Hepatocyte (in vitro differentiated cells): ENCODE data around the gene ZNG1A. TPM values are rescaled to one million over a fixed set of nuclear protein-coding genes. Genes with fewer than 3 reads are reported as not detected.
A peak's percentile ranks its signal among the peaks of the same experiment; 100 is the strongest.
"Not testable (repeated sequence)": the region's sequence is repeated elsewhere in the genome, so short reads cannot be mapped to it uniquely, and the experiment has no call there.

Experiments used
- DNase-seq: peaks from one replicate; pipeline ENCODE4 v3.0.0-alpha.2; 2016; ENCODE audit warnings: low spot score
- H2AFZ ChIP-seq: fragments of 200-600 bp; sonication (generic); 2 replicates; pipeline ENCODE4 v1.6.0; 2016; ENCODE audit warnings: antibody characterized with exemption, mild to moderate bottlenecking
- H3K27ac ChIP-seq: fragments of 200-600 bp; sonication (generic); 2 replicates; pipeline ENCODE4 v1.5.1; 2016; ENCODE audit warnings: mild to moderate bottlenecking
- H3K27me3 ChIP-seq: fragments of 200-600 bp; sonication (generic); 2 replicates; pipeline ENCODE4 v1.6.1; 2016
- H3K36me3 ChIP-seq: fragments of 200-600 bp; sonication (generic); replicated peaks from 2 replicates; pipeline ENCODE4 v1.5.1; 2016; ENCODE audit warnings: low read depth; ENCODE audit not compliant: insufficient read depth
- H3K4me1 ChIP-seq: fragments of 200-600 bp; sonication (generic); 2 replicates; pipeline ENCODE4 v1.5.1; 2016; ENCODE audit warnings: mild to moderate bottlenecking, moderate library complexity; ENCODE audit not compliant: insufficient read depth
- H3K4me2 ChIP-seq: fragments of 200-600 bp; sonication (generic); 2 replicates; pipeline ENCODE4 v1.6.0; 2016
- H3K4me3 ChIP-seq: fragments of 200-600 bp; sonication (generic); 2 replicates; pipeline ENCODE4 v1.5.1; 2016; ENCODE audit warnings: mild to moderate bottlenecking
- H3K79me2 ChIP-seq: fragments of 200-600 bp; sonication (generic); 2 replicates; pipeline ENCODE4 v1.6.0; 2017; ENCODE audit warnings: mild to moderate bottlenecking
- H3K9me2 ChIP-seq: fragments of 200-600 bp; sonication (generic); replicated peaks from 2 replicates; pipeline ENCODE4 v1.6.0; 2017; ENCODE audit warnings: mild to moderate bottlenecking; ENCODE audit not compliant: insufficient read depth
- H3K9me3 ChIP-seq: fragments of 200-600 bp; sonication (generic); 2 replicates; pipeline ENCODE4 v1.5.1; 2016; ENCODE audit warnings: low read depth, mild to moderate bottlenecking
- H4K20me1 ChIP-seq: fragments of 200-600 bp; sonication (generic); 2 replicates; pipeline ENCODE4 v1.6.0; 2016; ENCODE audit warnings: mild to moderate bottlenecking; ENCODE audit not compliant: insufficient read depth, poor library complexity, severe bottlenecking
- EZH2 ChIP-seq: fragments of 200-600 bp; sonication (generic); IDR thresholded peaks from 2 replicates; pipeline ENCODE4 v1.6.1; 2016; ENCODE audit warnings: antibody characterized with exemption, mild to moderate bottlenecking, borderline replicate concordance
- EZH2phosphoT487 ChIP-seq: fragments of 200-600 bp; sonication (generic); IDR thresholded peaks from one replicate; pipeline ENCODE4 v1.6.1; 2018; ENCODE audit warnings: antibody characterized with exemption, mild to moderate bottlenecking, low read depth, moderate library complexity; ENCODE audit not compliant: unreplicated experiment, severe bottlenecking
- WGBS: methylation state at CpG from one replicate; pipeline ENCODE4 v1.1.6; 2016; ENCODE audit warnings: low lambda C conversion rate; ENCODE audit errors: missing lambda C conversion rate; 5-methylcytosine and 5-hydroxymethylcytosine counted together
- polyA plus RNA-seq: library from polyadenylated mRNA; unstranded; fragments of >200 nt; fragmentation: Nextera tagmentation; extraction: Ambion mirVana; gene quantifications from 2 replicates; pipeline ENCODE4 v1.2.1, GENCODE V29; 2016
- total RNA-seq: library from RNA; depleted of rRNA; stranded (reverse); fragments of >200 nt; gene quantifications from 2 replicates; pipeline ENCODE4 v1.2.3, GENCODE V29; 2014
- TF ChIP-seq, protein P1 (sequence below): fragments of 200-600 bp; sonication (generic); IDR thresholded peaks from 2 replicates; pipeline ENCODE4 v1.5.1; 2016; ENCODE audit warnings: antibody characterized with exemption, mild to moderate bottlenecking; ENCODE audit not compliant: poor library complexity

The ZNG1A gene
- total RNA-seq: 39.4 and 41.6 TPM in 2 replicates
- 35.1 and 36.0 TPM in 2 replicates for polyA plus RNA-seq

DNA sequence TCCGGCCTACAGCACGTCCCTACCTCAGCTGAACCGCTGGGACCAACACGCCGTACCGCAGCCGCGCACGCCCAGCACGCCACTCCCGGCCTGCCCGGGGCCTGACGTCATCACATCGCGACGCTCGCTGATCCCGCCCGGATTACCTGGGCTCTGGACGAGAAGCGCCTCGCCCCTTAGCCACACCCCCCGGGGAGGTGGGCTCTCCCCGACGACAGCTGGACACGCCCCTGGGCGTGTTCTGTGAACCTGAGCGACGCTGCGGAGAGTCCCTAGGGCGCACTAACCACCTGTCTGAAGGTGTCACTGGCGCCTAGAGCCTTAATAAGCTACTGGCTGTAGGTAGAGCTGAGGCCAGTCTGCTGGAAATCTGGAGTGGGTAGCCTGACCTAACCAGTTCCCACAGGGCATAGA, at the start of gene ZNG1A:
ZNG1A (minus strand) TSS at position 87 of the 414 bp plus-strand sequence. CDS start 87 bp downstream, outside the sequence.
- not testable (repeated sequence) for H3K27me3 ChIP-seq, H3K4me1 ChIP-seq, H3K79me2 ChIP-seq, H3K4me3 ChIP-seq, H3K9me2 ChIP-seq, H3K9me3 ChIP-seq, H3K36me3 ChIP-seq, H2AFZ ChIP-seq, DNase-seq, H4K20me1 ChIP-seq
- WGBS: no CpG with 5 or more reads among the region's 32 CpGs
- Histone ChIP-seq H3K4me2 (peak within 1 kb of the TSS; percentile 70), H3K27ac (peak within 1 kb of the TSS; percentile 85)

DNA sequence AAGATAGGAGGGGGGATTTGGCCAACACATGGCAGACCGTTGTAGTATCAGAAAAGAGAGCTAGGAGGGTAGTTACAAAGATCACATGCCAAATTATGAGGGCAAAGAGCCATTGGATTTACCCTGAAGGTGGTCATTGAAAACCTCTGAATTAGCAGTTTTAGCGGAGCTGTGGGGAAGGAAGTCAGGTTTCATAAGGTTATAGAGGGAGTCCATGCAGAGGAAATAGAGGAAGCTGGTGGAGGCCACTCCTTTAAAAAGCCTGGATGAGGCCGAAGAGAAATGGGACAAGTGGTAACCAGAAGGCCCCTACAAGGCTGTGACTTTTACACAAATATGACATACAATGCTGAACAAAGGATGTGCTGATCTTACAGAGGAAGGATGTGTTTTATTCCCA, 49.0 kb upstream of the ZNG1A start:
- DNase-seq: no peak
- H2AFZ ChIP-seq: no peak overlapping the region
- H3K27ac ChIP-seq: no peak overlapping the region
- H3K27me3 ChIP-seq: no peaks in the 10 kb centered on the region
- H3K4me2 ChIP-seq: no peak overlapping the region
- H4K20me1 ChIP-seq: no peaks in the 10 kb centered on the region
- no peaks in the 10 kb centered on the region for H3K9me3 ChIP-seq
- H3K36me3 ChIP-seq: no peaks in the 10 kb centered on the region
- no peaks in the 10 kb centered on the region for H3K9me2 ChIP-seq
- 90% methylated on average over 3 of the region's 3 CpGs for WGBS
- no peak overlapping the region for H3K4me3 ChIP-seq
- TF ChIP-seq, protein P1, sequence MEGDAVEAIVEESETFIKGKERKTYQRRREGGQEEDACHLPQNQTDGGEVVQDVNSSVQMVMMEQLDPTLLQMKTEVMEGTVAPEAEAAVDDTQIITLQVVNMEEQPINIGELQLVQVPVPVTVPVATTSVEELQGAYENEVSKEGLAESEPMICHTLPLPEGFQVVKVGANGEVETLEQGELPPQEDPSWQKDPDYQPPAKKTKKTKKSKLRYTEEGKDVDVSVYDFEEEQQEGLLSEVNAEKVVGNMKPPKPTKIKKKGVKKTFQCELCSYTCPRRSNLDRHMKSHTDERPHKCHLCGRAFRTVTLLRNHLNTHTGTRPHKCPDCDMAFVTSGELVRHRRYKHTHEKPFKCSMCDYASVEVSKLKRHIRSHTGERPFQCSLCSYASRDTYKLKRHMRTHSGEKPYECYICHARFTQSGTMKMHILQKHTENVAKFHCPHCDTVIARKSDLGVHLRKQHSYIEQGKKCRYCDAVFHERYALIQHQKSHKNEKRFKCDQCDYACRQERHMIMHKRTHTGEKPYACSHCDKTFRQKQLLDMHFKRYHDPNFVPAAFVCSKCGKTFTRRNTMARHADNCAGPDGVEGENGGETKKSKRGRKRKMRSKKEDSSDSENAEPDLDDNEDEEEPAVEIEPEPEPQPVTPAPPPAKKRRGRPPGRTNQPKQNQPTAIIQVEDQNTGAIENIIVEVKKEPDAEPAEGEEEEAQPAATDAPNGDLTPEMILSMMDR: no peak
- no peak for TF ChIP-seq EZH2
- TF ChIP-seq EZH2phosphoT487: no peak
- peaks cover 7% of the 10 kb centered on the region for H3K4me1 ChIP-seq
- H3K79me2 ChIP-seq: no peaks in the 10 kb centered on the region

DNA sequence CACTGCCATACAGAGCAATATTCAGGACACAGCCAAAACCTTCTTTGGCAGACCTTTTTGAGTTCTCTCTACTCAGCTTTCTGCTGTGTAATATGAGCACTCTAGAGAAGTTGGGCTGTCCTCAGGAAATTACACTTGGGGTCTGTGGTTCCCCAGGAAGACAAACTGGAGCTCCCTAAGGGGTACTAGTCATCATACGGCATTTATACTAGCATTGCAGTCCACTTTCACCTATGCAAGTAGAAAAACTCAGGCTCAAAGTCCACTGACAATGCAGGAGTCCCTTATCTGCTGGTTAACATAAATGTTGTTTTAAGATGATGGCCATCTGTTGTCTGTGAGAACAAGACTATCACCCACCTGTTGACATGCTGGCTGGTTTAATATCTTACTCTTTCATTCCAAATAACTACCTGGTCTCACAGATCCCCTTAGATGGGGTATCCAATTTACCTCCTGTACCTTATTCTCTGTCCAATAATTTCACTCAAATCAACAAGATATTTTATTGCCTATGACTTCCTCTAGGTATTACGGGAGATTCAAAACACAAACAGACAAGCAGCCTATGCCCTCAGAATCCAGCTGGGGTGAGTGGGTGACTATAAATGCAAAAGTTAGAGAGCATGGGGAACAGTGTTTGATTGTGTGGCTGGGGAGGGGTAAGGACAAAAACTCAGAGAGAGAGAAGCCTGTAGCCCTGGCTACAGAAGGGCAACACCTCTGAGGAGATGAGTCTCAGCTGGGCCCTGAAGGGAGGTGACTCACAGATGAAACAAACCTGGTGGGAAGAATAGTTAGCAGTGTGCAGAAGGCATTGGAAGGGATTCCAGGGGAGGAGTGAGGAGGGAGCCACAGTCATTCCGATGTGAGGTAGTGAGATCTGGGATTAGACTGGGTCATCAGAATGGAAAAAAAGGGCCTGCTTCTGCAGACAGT, 46.0 kb upstream of the ZNG1A start:
- no peak overlapping the region for H3K4me3 ChIP-seq
- TF ChIP-seq EZH2phosphoT487 (no peak), EZH2 (no peak)
- TF ChIP-seq, protein P1: no peak
- H3K9me2 ChIP-seq: no peaks in the 10 kb centered on the region
- H3K4me2 ChIP-seq: peak overlapping the region; percentile 55
- 29% methylated on average over 3 of the region's 3 CpGs for WGBS
- no peak overlapping the region for H2AFZ ChIP-seq
- H3K36me3 ChIP-seq: no peaks in the 10 kb centered on the region
- peaks cover 7% of the 10 kb centered on the region for H3K4me1 ChIP-seq
- no peaks in the 10 kb centered on the region for H3K79me2 ChIP-seq
- H3K27me3 ChIP-seq: no peaks in the 10 kb centered on the region
- H4K20me1 ChIP-seq: no peaks in the 10 kb centered on the region
- no peak overlapping the region for H3K27ac ChIP-seq
- no peaks in the 10 kb centered on the region for H3K9me3 ChIP-seq
- peak; percentile 33 for DNase-seq

DNA sequence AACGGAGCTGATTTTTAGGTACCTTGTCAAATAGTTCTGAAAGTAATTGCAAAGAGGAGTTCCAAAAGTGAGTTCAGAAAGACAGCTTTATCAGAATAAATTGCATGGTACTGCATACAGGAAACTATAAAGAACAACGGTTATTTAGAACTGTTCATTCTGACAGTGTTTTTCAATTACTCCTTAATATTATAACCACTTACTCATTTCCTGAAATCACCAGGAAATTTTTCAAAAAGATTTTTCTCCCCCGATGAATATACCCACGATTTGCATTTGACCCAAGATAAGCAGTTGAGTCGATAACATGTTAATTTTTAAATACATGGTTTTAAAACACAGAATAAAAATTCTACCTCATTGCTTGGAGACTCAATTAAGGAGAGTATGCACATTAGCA, 45.2 kb upstream of the ZNG1A start:
- H3K36me3 ChIP-seq: no peaks in the 10 kb centered on the region
- WGBS: 80% methylated on average over 5 of the region's 5 CpGs
- H3K4me1 ChIP-seq: peaks cover 7% of the 10 kb centered on the region
- H3K4me3 ChIP-seq: no peak overlapping the region
- no peak for TF ChIP-seq EZH2phosphoT487
- TF ChIP-seq EZH2: no peak
- TF ChIP-seq, protein P1: no peak
- H3K4me2 ChIP-seq: no peak overlapping the region
- no peaks in the 10 kb centered on the region for H3K9me3 ChIP-seq
- DNase-seq: no peak
- no peak overlapping the region for H3K27ac ChIP-seq
- no peaks in the 10 kb centered on the region for H3K9me2 ChIP-seq
- H2AFZ ChIP-seq: no peak overlapping the region
- no peaks in the 10 kb centered on the region for H3K79me2 ChIP-seq
- no peaks in the 10 kb centered on the region for H3K27me3 ChIP-seq
- H4K20me1 ChIP-seq: no peaks in the 10 kb centered on the region
